GM13977 (cell line): ENCODE measurements around the gene RUVBL1.

ENCODE experiments used
- DNase-seq: peaks from one replicate; pipeline ENCODE4 v3.0.0; 2012; ENCODE audit warnings: low spot score
- in situ Hi-C: fragments of 300-500 bp; cut with MboI; formaldehyde crosslinking; loops from one replicate; pipeline ENCODE4 v1.12.0; 2022; ENCODE audit warnings: low sequenced_read_pairs, low pct_unique_long_range_greater_than_20kb, mixed read lengths, inconsistent platforms; ENCODE audit not compliant: unreplicated experiment
- TF ChIP-seq, protein P1 (sequence below): IDR thresholded peaks from 2 replicates; pipeline ENCODE4 v1.5.1; 2012; ENCODE audit warnings: mild to moderate bottlenecking, control low read depth; ENCODE audit not compliant: insufficient read depth; ENCODE audit errors: extremely low read depth, missing control alignments

RUVBL1 gene

DNA sequence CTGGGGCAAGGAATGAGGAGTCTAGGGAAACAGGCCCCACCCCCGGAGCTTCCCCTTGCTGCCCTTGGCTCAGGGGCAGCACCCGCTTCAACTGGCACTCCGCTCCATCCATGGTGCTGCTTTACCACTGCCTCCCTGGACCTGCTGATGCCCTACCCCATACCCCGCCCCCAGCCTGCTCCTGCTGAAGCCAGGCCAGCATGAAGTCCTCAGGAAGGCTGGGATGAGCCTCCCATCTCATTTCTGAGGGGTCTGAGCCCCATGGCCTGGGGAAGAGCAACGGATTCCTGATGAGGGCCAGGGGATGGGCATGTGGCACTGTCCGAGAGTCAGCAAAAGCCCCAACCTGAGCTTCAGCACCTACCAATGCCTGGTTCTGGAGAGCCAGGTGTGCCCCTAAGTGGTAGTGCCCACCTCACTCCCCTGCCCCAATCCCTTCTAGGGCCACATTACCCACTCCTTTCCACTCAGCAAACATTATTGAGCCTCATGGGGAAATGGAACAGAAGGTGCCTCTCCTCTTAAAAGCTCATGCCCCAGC is 50.4 kb downstream of the RUVBL1 start:
- in situ Hi-C loops: no loop called here
- no peak for DNase-seq
- TF ChIP-seq, protein P1, sequence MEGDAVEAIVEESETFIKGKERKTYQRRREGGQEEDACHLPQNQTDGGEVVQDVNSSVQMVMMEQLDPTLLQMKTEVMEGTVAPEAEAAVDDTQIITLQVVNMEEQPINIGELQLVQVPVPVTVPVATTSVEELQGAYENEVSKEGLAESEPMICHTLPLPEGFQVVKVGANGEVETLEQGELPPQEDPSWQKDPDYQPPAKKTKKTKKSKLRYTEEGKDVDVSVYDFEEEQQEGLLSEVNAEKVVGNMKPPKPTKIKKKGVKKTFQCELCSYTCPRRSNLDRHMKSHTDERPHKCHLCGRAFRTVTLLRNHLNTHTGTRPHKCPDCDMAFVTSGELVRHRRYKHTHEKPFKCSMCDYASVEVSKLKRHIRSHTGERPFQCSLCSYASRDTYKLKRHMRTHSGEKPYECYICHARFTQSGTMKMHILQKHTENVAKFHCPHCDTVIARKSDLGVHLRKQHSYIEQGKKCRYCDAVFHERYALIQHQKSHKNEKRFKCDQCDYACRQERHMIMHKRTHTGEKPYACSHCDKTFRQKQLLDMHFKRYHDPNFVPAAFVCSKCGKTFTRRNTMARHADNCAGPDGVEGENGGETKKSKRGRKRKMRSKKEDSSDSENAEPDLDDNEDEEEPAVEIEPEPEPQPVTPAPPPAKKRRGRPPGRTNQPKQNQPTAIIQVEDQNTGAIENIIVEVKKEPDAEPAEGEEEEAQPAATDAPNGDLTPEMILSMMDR: no peak

DNA sequence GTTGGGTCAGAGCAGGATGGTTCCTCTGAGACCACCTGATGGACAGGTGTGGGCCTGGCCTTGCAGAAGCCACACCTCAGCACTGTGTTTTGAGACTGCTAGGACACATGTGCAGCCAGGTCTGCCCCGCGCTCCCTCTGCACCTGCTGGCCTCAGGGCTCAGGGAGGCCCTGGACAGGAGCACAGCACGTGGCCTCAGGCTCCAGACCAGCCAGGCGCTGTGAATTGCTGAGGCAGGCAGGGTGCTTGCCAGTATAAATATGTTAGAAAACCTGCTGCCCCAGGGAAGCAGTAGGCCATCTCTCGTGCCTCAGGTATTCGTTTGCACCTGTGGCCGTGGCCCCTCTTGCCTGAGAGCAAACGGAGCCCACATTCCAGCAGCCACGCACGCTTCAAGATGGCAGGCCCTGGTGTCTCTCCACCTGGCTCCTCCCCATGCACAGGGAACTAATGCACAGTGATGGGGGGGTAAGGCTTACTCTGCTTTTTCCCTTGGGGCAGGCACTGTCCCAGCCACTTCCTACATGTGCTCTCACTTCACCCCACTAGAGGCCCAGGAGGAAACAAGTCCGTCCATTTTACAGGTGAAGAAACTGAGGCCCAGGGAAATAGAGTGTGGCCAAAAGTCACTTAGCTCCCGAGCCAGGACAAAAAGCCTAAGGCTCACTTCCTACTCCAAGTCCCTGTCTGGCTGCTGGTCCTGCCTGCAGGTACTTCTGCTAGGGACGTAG is 51.0 kb downstream of the RUVBL1 start:
- TF ChIP-seq, protein P1: no peak
- no peak for DNase-seq
- in situ Hi-C loops: no loop called here

DNA sequence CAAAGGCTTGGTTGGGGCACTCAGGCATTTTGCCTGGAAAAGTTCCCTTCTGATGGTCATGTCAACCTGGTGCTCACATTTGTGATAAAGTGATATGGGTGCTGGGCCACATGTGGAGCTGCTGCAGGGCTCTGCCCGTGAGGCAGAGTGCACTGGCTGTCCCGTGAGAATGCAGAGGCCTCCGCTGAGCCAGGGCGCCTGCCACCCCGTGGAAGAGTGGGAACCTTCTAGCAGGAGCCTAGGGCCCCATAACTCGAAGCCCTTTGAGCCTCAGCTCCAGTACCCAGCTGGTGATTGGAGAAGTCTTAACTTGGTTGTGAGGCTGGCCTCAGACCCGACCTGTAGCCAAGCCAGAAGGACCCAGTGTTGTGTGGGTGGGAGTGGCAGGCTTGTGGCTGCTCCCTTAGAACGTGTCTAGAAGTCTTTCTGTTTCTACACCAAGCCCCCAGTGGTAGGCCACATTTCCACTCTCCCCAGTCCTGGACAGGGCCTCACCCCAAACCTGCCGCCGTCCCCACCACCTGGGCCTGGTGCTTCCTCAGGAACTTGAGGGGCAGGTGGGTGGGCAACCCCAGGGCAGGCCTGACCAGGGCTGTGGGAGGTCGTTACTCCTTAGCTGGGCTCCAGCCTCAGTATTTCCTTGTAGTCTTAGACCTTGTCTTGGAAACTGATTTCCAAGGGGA is 51.7 kb downstream of the RUVBL1 start:
- TF ChIP-seq, protein P1: no peak

DNA sequence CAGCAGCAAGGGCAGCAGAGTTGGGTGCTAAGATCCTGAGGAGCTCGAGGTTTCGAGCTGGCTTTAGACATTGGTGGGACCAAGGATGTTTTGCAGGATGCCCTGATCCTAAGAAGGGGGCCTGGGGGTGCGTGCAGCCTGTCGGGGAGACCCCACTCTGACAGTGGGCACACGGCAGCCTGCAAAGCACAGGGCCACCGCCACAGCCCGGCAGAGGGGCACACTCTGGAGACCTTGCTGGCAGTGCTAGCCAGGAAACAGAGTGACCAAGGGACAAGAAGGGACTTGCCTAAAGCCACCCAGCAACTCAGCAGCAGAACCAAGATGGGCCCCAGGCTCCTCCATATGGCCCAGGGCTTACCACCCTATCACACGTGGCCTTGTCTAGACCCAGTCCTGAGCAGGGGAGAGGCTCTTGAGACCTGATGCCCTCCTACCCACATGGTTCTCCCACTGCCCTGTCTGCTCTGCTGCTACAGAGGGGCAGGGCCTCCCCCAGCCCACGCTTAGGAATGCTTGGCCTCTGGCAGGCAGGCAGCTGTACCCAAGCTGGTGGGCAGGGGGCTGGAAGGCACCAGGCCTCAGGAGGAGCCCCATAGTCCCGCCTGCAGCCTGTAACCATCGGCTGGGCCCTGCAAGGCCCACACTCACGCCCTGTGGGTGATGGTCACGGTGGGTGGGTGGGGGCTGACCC is 52.6 kb downstream of the RUVBL1 start:
- in situ Hi-C loops: no loop called here
- DNase-seq: no peak
- TF ChIP-seq, protein P1: no peak

More for the DNA sequence above, 51.7 kb downstream of the RUVBL1 start:
- in situ Hi-C loops: no loop called here
- DNase-seq: no peak

DNA sequence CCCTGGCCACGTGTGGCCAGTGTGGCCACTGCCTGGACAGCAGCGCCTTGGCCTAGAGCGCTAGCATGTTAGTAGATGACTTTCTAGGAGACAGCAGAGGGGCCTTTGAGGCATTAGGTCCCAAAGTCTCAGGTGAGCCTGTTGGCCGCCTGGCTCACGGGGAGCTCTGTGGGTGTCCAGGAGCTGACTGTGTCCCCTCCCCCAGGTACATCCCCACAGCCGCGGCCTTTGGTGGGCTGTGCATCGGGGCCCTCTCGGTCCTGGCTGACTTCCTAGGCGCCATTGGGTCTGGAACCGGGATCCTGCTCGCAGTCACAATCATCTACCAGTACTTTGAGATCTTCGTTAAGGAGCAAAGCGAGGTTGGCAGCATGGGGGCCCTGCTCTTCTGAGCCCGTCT is 54.3 kb downstream of the RUVBL1 start:
- no peak for DNase-seq
- TF ChIP-seq, protein P1: no peak
- in situ Hi-C loops: no loop called here

DNA sequence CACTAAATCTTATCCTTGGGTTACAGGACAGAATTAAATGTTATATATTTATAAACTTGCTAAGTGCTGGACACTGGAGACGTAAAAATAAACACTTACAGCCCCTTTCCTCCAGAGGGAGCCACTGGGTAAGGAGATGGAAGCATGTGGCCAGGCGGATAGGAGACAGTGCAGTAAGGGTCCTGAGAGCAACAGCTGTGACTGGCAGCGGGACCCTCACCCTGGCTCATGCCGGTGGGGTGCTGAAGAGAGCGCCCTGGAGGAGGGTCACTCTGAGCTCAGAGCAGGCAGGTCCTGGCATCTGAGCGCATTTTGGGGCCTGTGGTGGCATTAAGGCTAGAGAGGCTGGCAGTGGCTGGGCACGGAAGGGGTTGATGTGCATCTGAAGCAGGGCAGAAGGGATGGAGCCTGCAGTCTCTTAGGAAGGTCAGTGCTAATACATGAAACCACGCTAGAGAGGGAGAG is 55.4 kb downstream of the RUVBL1 start:
- peak; percentile 58 for DNase-seq
- in situ Hi-C loops: no loop called here
- TF ChIP-seq, protein P1: peak; percentile 53
